ENCODE data around the gene SLC17A3. TPM values are rescaled to one million over a fixed set of nuclear protein-coding genes. Genes with fewer than 3 reads are reported as not detected.

Gene SLC17A3
- total and polyA plus RNA-seq, 10 of the 15 experiments (the other 5 are each of a cell fraction or from before 2014, with no cell fraction given): not detected

GRCh38 chr6:25886066-25886465, 12.0 kb upstream of the SLC17A3 start:
- ChIA-PET POLR2A (no interaction called here), CTCF (interaction anchor here (0.8 to 2.0 kb wide), 5 partner anchors 9 to 216 kb away, joined by 3 to 6 read pairs (median 3); no protein-coding TSS in a partner anchor), RAD21 (ENCODE audit: unreplicated experiment) (no interaction called here), SMC1A (ENCODE audit: uncharacterized antibody, unreplicated experiment) (interaction anchor here (0.6 kb wide), 1 partner anchor 120 kb away, joined by 3 read pairs; no protein-coding TSS in a partner anchor)
- intact Hi-C loops (cut with micrococcal nuclease; ENCODE audit: unreplicated experiment): no loop called here
- no peaks in the 10 kb centered on the region for H3K4me1 ChIP-seq (ENCODE audit: control insufficient read depth, insufficient read depth, low read length)
- no peak overlapping the region for H3K4me2 ChIP-seq (ENCODE audit: control insufficient read depth, insufficient read depth)
- H3K79me2 ChIP-seq (ENCODE audit: control insufficient read depth, insufficient read depth, low read length): no peaks in the 10 kb centered on the region
- H4K20me1 ChIP-seq (ENCODE audit: control insufficient read depth, insufficient read depth): no peaks in the 10 kb centered on the region
- ATAC-seq (no peak), DNase-seq (ENCODE audit: low read depth, low spot score) (no peak), FAIRE-seq (no peak)
- in situ Hi-C loops (cut with MboI): no loop called here
- BruUV-seq (replicated peaks): no TSS peak
- no peaks in the 10 kb centered on the region for H3K9me3 ChIP-seq (replicated peaks; ENCODE audit: control insufficient read depth, insufficient read depth, low read length)
- no peak overlapping the region for H3K4me3 ChIP-seq
- H2AFZ ChIP-seq (ENCODE audit: control insufficient read depth, low read depth, low read length): no peak overlapping the region
- no peak overlapping the region for H3K27ac ChIP-seq (ENCODE audit: control insufficient read depth, insufficient read depth)
- no peak for TF ChIP-seq SREBF2 (IDR thresholded peaks at IDR 0.05; ENCODE audit: low read length)
- TF ChIP-seq SIN3A (IDR thresholded peaks at IDR 0.05; ENCODE audit: low read depth, low read length): no peak
- no peak for TF ChIP-seq LARP7 (IDR thresholded peaks at IDR 0.05)
- no peak for TF ChIP-seq RUNX3 (IDR thresholded peaks at IDR 0.05; ENCODE audit: low read length)
- H3K9ac ChIP-seq (ENCODE audit: control insufficient read depth, insufficient read depth, low read length): no peak overlapping the region
- H3K27me3 ChIP-seq (replicated peaks in 1 of 2; ENCODE audit: control insufficient read depth in 2 of 2, insufficient read depth in 2 of 2, low read length in 1 of 2): no peaks in the 10 kb centered on the region; a peak in 1 of 4 replicates
- H3K36me3 ChIP-seq (ENCODE audit: control insufficient read depth in 2 of 2, insufficient read depth in 2 of 2, low read length in 1 of 2): no peaks in the 10 kb centered on the region
- 40% methylated on average over 2 of the region's 2 CpGs for WGBS (ENCODE audit: insufficient coverage, insufficient replicate concordance, low lambda C conversion rate, missing lambda C conversion rate)

GRCh38 chr6:25883991-25884390, 9.9 kb upstream of the SLC17A3 start:
- intact Hi-C loops (cut with micrococcal nuclease; ENCODE audit: unreplicated experiment): no loop called here
- SMC1A ChIA-PET (ENCODE audit: uncharacterized antibody, unreplicated experiment): interaction anchor here (0.7 kb wide), 1 partner anchor 10 kb away, joined by 3 read pairs; the partner anchor contains the start of gene SLC17A3

More at GRCh38 chr6:25883991-25884390, 9.9 kb upstream of the SLC17A3 start:
- TF ChIP-seq RELA (IDR thresholded peaks at IDR 0.05; ENCODE audit: borderline replicate concordance, partially characterized antibody) (no peak), HDAC6 (IDR thresholded peaks at IDR 0.05; ENCODE audit: unreplicated experiment) (no peak), TCF7 (IDR thresholded peaks at IDR 0.05; ENCODE audit: borderline replicate concordance) (no peak), EZH2 (IDR thresholded peaks at IDR 0.05; ENCODE audit: borderline replicate concordance, control insufficient read depth, low read depth, low read length) (no peak)
- H3K4me2 ChIP-seq (ENCODE audit: control insufficient read depth, insufficient read depth): no peak overlapping the region
- H3K36me3 ChIP-seq (ENCODE audit: control insufficient read depth in 2 of 2, insufficient read depth in 2 of 2, low read length in 1 of 2): no peaks in the 10 kb centered on the region
- H3K4me1 ChIP-seq (ENCODE audit: control insufficient read depth, insufficient read depth, low read length): no peaks in the 10 kb centered on the region
- no peak overlapping the region for H3K9ac ChIP-seq (ENCODE audit: control insufficient read depth, insufficient read depth, low read length)
- H3K27me3 ChIP-seq (replicated peaks in 1 of 2; ENCODE audit: control insufficient read depth in 2 of 2, insufficient read depth in 2 of 2, low read length in 1 of 2): no peaks in the 10 kb centered on the region; a peak in 1 of 4 replicates
- POLR2A ChIA-PET: no interaction called here
- RAD21 ChIA-PET (ENCODE audit: unreplicated experiment): no interaction called here
- no peak overlapping the region for H2AFZ ChIP-seq (ENCODE audit: control insufficient read depth, low read depth, low read length)
- no peak for ATAC-seq
- H3K27ac ChIP-seq (ENCODE audit: control insufficient read depth, insufficient read depth): no peak overlapping the region
- CTCF ChIA-PET: interaction anchor here (1.6 kb wide), 1 partner anchor 94 kb away, joined by 4 read pairs; no protein-coding TSS in a partner anchor
- no peak for FAIRE-seq
- H3K4me3 ChIP-seq: no peak overlapping the region
- no TSS peak for BruUV-seq (replicated peaks)
- no peaks in the 10 kb centered on the region for H3K79me2 ChIP-seq (ENCODE audit: control insufficient read depth, insufficient read depth, low read length)
- DNase-seq (ENCODE audit: low read depth, low spot score): no peak
- H4K20me1 ChIP-seq (ENCODE audit: control insufficient read depth, insufficient read depth): no peaks in the 10 kb centered on the region
- H3K9me3 ChIP-seq (replicated peaks; ENCODE audit: control insufficient read depth, insufficient read depth, low read length): no peaks in the 10 kb centered on the region
- 11% methylated on average over 2 of the region's 2 CpGs for WGBS (ENCODE audit: insufficient coverage, insufficient replicate concordance, low lambda C conversion rate, missing lambda C conversion rate)
- in situ Hi-C loops (cut with MboI): no loop called here
